Left forelimb (tissue), 1 donor: ENCODE results near the gene MCAT.

Source experiments
- DNase-seq: peaks from one replicate; pipeline ENCODE4 v3.0.0-alpha.2; 2018; ENCODE audit warnings: low spot score

MCAT gene

GRCh38 chr22:43172191-43172590 is 29.0 kb upstream of the MCAT start:
- DNase-seq: no peak

DNA sequence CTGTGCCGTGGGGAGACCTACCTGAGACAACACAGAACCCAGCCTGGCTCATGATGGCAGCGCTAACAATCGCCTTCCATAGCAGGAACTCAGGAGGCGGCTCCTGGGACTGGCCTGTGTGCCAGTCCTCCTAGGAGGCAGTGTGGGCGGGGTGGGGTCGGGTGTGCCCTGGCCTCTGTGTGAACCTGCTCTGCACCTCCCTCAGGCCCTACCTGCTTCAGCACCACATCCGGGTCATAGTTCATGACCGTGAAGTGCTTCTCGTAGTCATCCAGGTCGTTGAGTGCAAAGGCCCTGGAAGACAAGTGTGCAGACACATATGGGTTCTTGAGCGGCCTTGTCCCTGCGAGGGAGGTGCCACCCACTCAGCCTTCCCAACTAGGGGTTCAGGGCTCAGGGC is 28.4 kb upstream of the MCAT start:
- DNase-seq: no peak

DNA sequence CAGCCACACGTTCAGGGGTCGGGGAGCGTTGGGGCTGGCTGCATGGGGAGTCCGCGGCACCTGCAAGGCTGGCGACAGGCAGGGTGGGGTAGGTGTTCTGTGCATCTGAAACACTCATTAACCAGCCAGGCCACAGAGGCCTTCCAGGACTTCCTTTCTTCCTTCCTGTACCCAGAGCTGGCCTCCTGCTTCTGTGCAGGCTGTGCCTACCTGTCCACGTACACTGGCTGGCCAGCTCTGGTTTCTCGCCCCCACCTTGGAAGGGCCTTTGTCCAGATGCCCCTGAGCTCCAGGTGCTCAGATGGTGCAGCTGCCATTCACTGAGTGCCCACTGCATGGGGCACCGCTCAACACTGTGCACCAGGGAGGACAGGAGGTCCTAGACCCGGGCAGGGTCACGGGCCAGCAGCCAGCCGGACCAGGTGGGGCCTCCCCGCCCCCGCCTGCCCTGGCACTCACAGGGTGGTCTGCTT is 27.9 kb upstream of the MCAT start:
- no peak for DNase-seq

DNA sequence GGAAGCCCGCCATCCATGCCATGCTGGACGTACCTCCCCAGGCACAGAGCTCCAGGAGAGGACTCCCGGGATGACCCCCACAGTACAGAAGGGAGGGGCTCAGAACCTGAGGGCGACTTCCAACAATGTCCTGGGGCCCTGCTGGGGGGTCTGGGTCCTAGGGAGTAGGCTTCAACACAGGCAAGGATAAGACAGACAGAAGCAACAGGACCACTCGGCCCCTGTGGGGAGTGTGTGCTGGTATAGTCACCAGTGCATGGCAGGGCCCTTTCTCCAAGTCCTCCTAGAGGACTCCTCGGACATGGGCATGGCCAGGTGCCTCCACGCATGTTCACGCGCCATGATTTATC is 26.9 kb upstream of the MCAT start:
- no peak for DNase-seq

- DNase-seq: no peak
These were observed 26.3 kb upstream of the MCAT start for GRCh38 chr22:43169310-43170130.

GRCh38 chr22:43168471-43169309 is 25.5 kb upstream of the MCAT start:
- DNase-seq: no peak

DNA sequence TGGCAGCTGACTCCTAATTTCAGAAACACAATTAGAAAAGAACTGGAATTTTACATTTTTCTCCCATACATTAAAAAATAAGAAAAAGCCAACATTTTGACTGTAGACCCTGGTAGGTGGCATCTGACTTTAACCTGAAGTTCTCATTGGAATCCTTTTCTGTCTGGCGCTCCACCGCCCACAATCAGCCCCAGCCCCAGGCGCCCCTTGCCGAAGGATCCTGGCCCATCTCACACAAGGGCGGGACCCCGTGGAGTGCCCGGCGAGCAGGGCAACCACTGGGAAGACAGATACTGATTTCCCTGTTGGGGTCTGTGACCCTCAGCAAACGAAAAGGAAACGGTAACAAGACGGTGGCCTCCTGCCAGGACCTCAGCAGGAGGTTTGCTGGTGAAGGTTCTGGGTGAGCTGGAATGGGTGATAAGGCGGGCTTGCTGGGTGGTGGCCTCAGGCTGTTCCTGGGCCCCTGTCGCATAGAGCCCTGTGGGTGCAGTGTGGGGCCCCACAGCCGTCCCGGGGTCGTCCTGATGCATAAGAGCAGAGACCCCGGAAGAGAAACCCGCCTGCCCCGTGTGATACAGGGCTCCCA is 23.9 kb upstream of the MCAT start:
- no peak for DNase-seq

DNA sequence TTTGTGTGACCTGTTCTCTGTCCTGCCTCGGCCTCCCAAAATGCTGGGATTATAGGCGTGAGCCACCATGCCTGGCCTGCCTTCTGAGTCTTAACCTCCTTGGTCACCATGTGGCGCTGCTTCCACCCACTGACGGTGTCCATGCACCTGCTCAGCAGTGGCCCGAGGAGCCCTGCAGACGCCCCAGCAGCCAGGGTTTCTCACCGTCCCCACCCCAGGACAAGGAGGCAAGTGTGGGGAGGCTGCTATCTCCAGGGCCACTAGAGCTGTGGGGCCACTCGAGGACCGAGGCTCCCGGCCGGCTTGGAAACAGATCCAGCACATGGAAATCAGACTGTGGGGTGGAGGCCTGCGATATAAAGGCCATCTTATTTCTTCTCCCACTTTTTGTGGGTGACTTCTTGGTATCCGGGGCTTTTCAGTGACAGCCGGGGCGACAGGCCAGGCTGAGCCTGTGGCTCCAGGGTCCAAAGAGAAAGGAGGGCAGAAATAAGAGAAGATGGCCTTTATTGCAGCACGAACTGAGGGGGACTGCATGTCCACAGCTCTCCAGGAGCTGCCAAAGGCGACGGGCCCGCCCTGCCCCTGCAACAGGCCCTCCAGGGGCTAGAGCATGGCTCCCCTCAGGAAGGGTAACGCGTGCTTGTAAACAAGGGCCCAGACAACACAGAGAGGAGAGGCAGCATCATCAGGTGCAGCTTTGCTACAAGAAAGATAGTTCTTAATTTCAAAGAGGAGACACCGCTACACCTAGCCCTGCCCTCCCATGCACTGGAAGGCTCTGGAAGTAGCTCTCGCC is 23.1 kb upstream of the MCAT start:
- DNase-seq: no peak

DNA sequence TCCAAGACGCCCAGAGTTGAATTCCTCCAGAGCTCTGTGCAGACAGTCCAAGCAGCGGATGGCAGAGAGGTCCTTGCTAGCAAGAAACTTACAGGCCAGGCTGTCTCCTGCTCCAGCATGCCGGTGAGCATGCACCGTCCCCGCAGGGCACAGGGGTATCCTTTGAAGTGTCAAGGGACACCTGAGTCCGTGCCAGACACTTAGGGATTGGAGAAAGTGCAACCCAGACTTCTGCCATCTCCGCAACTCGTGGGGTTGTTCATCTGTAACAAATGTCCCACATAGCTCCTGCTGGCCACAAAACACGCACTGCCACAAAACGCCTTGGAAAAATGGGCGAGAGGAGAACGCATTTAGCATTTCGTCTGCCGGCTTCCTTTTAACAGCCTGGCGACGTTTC is 21.4 kb upstream of the MCAT start:
- DNase-seq: no peak

GRCh38 chr22:43163241-43163795 is 20.1 kb upstream of the MCAT start:
- DNase-seq: no peak

DNA sequence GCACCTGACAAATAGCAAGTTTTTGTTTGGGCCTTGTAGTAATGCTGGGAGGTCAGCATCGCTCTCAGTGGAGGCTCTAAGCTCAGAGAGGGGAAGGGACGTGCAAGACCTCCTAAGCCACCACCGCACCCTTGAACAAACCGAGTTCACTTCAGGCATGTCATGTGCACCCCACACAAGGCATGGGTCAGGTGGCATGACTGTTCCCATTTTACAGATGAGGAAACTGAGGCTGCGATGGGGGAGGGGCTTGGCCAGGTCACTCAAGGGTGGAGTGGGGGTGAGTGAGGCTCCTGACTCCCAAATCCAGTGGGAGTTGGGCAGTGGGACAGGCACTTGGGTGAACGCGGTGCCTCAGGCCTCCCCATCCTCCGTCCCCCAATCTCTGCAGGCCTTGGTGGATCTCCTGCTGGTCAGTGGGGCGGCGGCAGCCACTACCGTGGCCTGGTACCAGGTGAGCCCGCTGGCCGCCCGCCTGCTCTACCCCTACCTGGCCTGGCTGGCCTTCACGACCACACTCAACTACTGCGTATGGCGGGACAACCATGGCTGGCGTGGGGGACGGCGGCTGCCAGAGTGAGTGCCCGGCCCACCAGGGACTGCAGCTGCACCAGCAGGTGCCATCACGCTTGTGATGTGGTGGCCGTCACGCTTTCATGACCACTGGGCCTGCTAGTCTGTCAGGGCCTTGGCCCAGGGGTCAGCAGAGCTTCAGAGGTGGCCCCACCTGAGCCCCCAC is 19.4 kb upstream of the MCAT start:
- DNase-seq: no peak

DNA sequence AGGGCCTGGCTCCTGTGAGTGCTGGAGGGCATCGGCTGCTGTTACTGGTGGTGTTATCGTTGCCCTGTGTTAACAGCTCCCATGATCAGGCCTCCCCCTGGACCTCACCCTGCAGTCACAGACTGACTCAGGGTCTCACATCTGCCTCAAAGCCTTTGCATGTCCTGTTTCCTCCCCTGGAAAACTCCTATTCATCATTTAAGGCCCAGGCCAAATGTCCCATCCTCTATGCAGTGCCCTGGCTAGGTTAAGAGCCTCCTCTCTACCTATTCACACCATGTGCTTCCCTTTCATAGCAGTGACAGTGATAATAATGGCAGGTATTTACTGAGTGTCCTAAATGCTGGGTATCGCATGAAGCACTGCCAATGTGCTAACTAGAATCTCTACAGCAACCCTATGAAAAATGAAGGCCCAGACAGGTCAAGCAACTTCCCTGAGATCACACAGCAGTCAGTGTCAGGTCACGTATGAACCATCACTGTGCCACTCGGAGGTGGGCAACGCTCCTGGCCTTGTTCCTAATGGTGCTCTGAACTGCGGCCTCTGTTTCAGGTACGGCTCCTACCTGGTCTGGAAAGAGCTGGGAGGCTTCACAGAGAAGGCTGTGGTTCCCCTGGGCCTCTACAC is 17.4 kb upstream of the MCAT start:
- no peak for DNase-seq

GRCh38 chr22:43159484-43160178 is 16.4 kb upstream of the MCAT start:
- no peak for DNase-seq

DNA sequence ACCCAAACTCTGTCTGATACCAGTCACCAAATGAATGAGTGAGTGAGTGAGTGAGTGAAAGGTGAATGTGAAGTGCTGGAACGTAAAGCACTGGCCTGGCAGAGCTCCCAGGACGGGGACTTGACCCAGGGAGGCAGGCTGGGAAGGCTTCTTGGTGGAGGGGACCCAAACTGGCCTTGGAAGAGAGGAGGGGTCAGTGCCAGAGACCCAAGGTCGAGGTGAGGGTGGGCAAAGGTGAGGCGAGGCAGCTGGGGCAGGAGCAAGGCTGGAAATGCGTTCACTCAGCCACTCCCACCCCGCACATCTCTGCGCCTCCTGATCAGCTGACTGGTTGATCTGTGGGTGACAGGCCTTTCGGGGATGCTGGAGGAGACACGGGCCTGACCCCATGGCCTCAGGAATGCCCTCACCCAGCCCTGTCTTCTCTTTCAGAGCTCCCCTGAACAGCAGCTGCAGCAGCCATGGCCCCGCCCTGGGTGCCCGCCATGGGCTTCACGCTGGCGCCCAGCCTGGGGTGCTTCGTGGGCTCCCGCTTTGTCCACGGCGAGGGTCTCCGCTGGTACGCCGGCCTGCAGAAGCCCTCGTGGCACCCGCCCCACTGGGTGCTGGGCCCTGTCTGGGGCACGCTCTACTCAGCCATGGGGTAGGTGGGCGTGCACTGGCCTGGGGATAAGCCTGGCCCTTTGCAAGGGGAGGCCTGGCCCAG is 15.7 kb upstream of the MCAT start:
- no peak for DNase-seq

DNA sequence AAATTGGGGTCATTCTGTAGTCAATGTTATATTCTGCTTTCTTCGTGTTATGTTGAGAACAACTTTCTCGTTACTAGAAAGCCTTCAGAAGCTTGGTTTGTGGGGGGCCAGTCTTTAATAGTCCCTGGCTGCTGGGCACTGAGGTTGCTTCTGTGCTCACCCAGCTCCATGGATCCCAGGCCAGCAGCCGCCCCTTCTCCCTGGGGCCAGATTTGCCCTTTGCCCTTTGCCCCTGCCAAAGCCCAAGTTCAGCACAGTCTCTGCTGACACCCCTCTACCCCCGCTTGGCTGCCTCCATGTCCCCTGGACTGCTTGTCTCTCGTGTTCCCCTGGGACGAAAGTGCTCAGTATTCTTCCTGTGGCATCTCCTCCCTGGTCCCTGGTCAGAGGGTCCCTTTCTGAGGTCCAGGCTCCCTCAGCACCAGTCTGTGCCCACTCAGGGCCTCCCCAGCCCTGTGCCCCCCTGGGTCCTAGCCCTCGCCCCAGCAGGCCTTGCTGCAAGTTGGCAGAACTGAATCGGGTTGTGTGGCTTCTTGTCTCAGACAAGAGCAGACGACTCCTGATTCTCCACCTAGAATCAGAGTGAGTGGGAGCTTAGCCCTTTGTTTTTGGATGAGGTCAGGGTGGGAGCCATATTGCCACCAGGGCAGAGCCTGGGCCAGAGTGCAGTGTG is 14.8 kb upstream of the MCAT start:
- DNase-seq: no peak

- DNase-seq: no peak
These were observed 13.2 kb upstream of the MCAT start for GRCh38 chr22:43156413-43156812.

DNA sequence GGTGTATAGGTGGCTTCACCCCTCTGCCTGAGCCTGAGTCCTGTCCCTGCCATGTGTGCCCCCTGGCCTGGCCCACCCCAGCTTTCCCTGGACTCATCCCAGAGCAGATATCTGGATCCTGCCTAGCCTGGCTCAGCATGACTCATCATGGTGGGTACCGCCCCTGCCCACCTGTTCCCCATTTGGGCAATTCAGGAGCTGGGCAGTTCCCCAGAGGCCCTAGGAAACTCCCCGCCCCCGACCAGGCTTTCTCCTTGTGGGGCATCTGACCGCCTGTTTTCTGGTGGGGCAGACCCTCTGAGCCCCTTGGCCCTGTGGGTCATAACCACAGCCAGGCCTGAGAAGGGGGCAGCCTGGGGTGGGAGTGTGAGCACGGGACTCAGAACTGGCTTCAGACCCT is 12.6 kb upstream of the MCAT start:
- DNase-seq: no peak

DNA sequence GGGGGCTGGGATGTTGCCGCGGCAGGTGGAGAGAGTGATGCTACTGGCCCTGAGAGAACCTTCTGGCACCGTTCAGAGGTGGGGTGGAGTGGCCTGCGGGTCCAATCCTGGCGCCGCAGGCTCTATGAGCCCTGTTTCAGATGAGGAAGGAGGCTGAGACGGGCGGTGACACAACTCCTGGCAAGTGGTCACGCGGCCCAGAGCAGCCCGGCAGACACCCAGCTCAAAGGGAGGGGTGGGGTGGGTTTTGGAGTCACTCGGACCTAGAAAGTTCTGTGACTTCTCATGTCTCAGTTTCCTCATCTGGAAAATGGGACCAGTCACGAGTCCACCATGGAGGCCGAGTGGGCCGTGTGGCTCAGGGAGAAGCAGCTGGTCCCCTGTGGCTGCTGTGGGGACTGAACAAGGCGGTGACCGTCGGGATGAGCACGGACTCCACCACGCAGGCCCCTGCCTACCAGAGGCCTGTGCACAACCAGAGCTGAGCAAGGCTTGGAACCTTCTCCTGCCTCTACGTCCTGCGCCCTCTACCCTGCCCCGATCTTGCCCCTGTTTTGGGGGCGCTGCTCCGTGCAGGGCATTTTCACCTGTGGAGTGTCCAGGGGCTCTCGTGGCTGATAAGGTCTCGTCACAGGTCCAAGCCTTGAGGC is 11.8 kb upstream of the MCAT start:
- DNase-seq: no peak
